Endothelial cell of umbilical vein (primary cell): ENCODE results near the gene SVIL. TPM values are rescaled to one million over a fixed set of nuclear protein-coding genes. Genes with fewer than 3 reads are reported as not detected.
"Not testable (repeated sequence)": the region's sequence is repeated elsewhere in the genome, so short reads cannot be mapped to it uniquely, and the experiment has no call there.

ENCODE experiments used
- BruUV-seq: library from RNA; stranded (reverse); fragments of 400-500 nt; replicated peaks from 2 replicates; lab custom pipeline; 2021; lab: Mats Ljungman, UMichigan
- CTCF ChIA-PET: fragments of 300-600, 350-600 bp; sonication (Branson Sonifier 250); formaldehyde crosslinking; loops from one replicate; lab custom pipeline; 2021; ENCODE audit warnings: antibody characterized with exemption, inconsistent platforms; lab: Charles Lee
- POLR2A ChIA-PET: fragments of 300-600, 350-600 bp; sonication (Branson Sonifier 250); formaldehyde crosslinking; loops from one replicate; lab custom pipeline; 2021; ENCODE audit warnings: antibody characterized with exemption, inconsistent platforms; lab: Charles Lee
- DNase-seq: peaks from one replicate; pipeline ENCODE4 v3.0.0-alpha.2; 2011; ENCODE audit warnings: low read depth, low spot score
- FAIRE-seq: peaks from 2 replicates; lab custom pipeline; 2011; peaks lifted over from hg19 to GRCh38; lab: Jason Lieb, UNC
- H2AFZ ChIP-seq: 2 replicates; pipeline ENCODE4 v1.6.0; 2012; ENCODE audit warnings: low read depth, low read length, control low read depth, inconsistent platforms
- H3K27ac ChIP-seq: 2 replicates; pipeline ENCODE4 v1.5.1; 2011; ENCODE audit warnings: low read depth, mild to moderate bottlenecking, control low read depth, low read length, moderate library complexity; ENCODE audit not compliant: insufficient read depth
- H3K27me3 ChIP-seq, 2 experiments: 2 replicates each; pipeline versions ENCODE4 v1.6.0 to v1.6.1; 2011; ENCODE audit warnings: low read length in 2 of 2, mixed read lengths in 1 of 2; ENCODE audit not compliant: control insufficient read depth in 2 of 2, insufficient read depth in 2 of 2
- H3K36me3 ChIP-seq, 2 experiments: 2 replicates in 1 of 2; 3 replicates in 1 of 2; pipeline ENCODE4 v1.5.1; 2011; ENCODE audit warnings: low read length in 2 of 2, mild to moderate bottlenecking in 1 of 2, moderate library complexity in 1 of 2; ENCODE audit not compliant: control insufficient read depth in 2 of 2, insufficient read depth in 2 of 2; ENCODE audit errors: extremely low read depth in 1 of 2
- H3K4me1 ChIP-seq: 3 replicates; pipeline ENCODE4 v1.5.1; 2011; ENCODE audit warnings: mild to moderate bottlenecking, low read length; ENCODE audit not compliant: control insufficient read depth, insufficient read depth; ENCODE audit errors: extremely low read depth
- H3K4me2 ChIP-seq: 2 replicates; pipeline ENCODE4 v1.6.1; 2011; ENCODE audit warnings: low read length, control low read depth, mixed read lengths; ENCODE audit not compliant: insufficient read depth
- H3K4me3 ChIP-seq, 3 experiments: fragments of 200-600 bp in 1 of 3; sonication (generic), shearing (Covaris generic) in 1 of 3; replicated peaks in 1 of 3; 2 replicates each; pipeline ENCODE4 v1.5.1; 2011 to 2016; ENCODE audit warnings: control low read depth in 3 of 3, low read length in 3 of 3, mild to moderate bottlenecking in 2 of 3, inconsistent platforms in 1 of 3, low read depth in 1 of 3, moderate library complexity in 1 of 3; ENCODE audit not compliant: insufficient read depth in 1 of 3
- H3K79me2 ChIP-seq: 2 replicates; pipeline ENCODE4 v1.6.0; 2012; ENCODE audit warnings: low read length, inconsistent platforms; ENCODE audit not compliant: control insufficient read depth, insufficient read depth
- H3K9ac ChIP-seq: replicated peaks from 2 replicates; pipeline ENCODE3; 2011; ENCODE audit warnings: low read length, control low read depth; ENCODE audit not compliant: insufficient read depth; ENCODE audit errors: extremely low read depth
- H3K9me1 ChIP-seq: replicated peaks from 3 replicates; pipeline ENCODE4 v1.6.0; 2011; ENCODE audit warnings: mild to moderate bottlenecking, low read length; ENCODE audit not compliant: control insufficient read depth, insufficient read depth; ENCODE audit errors: extremely low read depth
- H3K9me3 ChIP-seq: replicated peaks from 2 replicates; pipeline ENCODE4 v1.5.1; 2012; ENCODE audit warnings: low read length, inconsistent platforms; ENCODE audit not compliant: control insufficient read depth, insufficient read depth
- H4K20me1 ChIP-seq: replicated peaks from 2 replicates; pipeline ENCODE3; 2011; ENCODE audit warnings: mild to moderate bottlenecking, low read length; ENCODE audit not compliant: control insufficient read depth, insufficient read depth; ENCODE audit errors: extremely low read depth
- CTCF ChIP-seq, 2 donors: IDR thresholded peaks; 1 replicate in 1 of 2; 2 replicates in 1 of 2; pipeline ENCODE4 v1.5.1; 2011; ENCODE audit warnings: low read length in 2 of 2, mild to moderate bottlenecking in 2 of 2, moderate library complexity in 2 of 2, control low read depth in 1 of 2, inconsistent platforms in 1 of 2, low read depth in 1 of 2; ENCODE audit not compliant: insufficient read depth in 1 of 2; ENCODE audit errors: extremely low read depth in 1 of 2
- EZH2 ChIP-seq: IDR thresholded peaks from 2 replicates; pipeline ENCODE4 v1.6.1; 2012; ENCODE audit warnings: borderline replicate concordance, low read depth, mild to moderate bottlenecking, moderate library complexity, low read length, inconsistent platforms; ENCODE audit not compliant: severe bottlenecking
- FOS ChIP-seq: IDR thresholded peaks from 2 replicates; pipeline ENCODE4 v1.6.1; 2011; ENCODE audit warnings: mild to moderate bottlenecking, low read length, moderate library complexity, borderline replicate concordance; ENCODE audit not compliant: insufficient read depth
- GATA2 ChIP-seq: IDR thresholded peaks from 2 replicates; pipeline ENCODE4 v1.7.0; 2011; ENCODE audit warnings: low read depth, mild to moderate bottlenecking, moderate library complexity, mixed read lengths, low read length; ENCODE audit not compliant: insufficient read length, insufficient read depth
- JUN ChIP-seq: IDR thresholded peaks from 2 replicates; pipeline ENCODE4 v1.6.1; 2011; ENCODE audit warnings: borderline replicate concordance, low read depth; ENCODE audit not compliant: insufficient read length, insufficient read depth
- MYC ChIP-seq: IDR thresholded peaks from one replicate; pipeline ENCODE4 v1.6.1; 2011; ENCODE audit warnings: mild to moderate bottlenecking, low read depth, low read length
- POLR2A ChIP-seq: IDR thresholded peaks from 2 replicates; pipeline ENCODE4 v1.6.1; 2012; ENCODE audit warnings: low read depth, mild to moderate bottlenecking, control low read depth, low read length
- POLR2AphosphoS5 ChIP-seq: IDR thresholded peaks from 2 replicates; pipeline ENCODE4 v1.6.1; 2012; ENCODE audit warnings: low read depth, mild to moderate bottlenecking, control low read depth, low read length, moderate library complexity; ENCODE audit not compliant: insufficient read depth
- dilution Hi-C: fragments of 300-500 bp; cut with MboI; formaldehyde crosslinking; loops from one replicate; pipeline ENCODE4 v1.15.0; 2019; ENCODE audit warnings: low sequenced_read_pairs; ENCODE audit not compliant: extremely low pct_ligation_motif_present
- intact Hi-C: fragments of 100-400 bp; cut with micrococcal nuclease; formaldehyde crosslinking; loops from one replicate; pipeline ENCODE4 v1.10.0; 2022
- polyA plus RNA-seq, 4 experiments: library from polyadenylated mRNA; depleted of rRNA in 3 of 4; stranded (reverse) in 3 of 4; unstranded in 1 of 4; fragments of >200 nt; gene quantifications; 2 replicates each; pipeline versions ENCODE4 v1.2.1 to v1.2.3, GENCODE V29; 2011 to 2012; ENCODE audit warnings: missing spikeins in 1 of 4
- total RNA-seq: library from RNA; stranded (reverse); gene quantifications from 2 replicates; pipeline ENCODE4 v1.2.3, GENCODE V29; 2021
- TF ChIP-seq, protein P1 (sequence below): IDR thresholded peaks from 2 replicates; pipeline ENCODE4 v1.6.1; 2011; ENCODE audit not compliant: insufficient read depth, insufficient read length

SVIL gene
- total and polyA plus RNA-seq, 2 donors (not counting 3 experiments of a cell fraction or from before 2014, with no cell fraction given), result 22.6 to 70.7 TPM

DNA sequence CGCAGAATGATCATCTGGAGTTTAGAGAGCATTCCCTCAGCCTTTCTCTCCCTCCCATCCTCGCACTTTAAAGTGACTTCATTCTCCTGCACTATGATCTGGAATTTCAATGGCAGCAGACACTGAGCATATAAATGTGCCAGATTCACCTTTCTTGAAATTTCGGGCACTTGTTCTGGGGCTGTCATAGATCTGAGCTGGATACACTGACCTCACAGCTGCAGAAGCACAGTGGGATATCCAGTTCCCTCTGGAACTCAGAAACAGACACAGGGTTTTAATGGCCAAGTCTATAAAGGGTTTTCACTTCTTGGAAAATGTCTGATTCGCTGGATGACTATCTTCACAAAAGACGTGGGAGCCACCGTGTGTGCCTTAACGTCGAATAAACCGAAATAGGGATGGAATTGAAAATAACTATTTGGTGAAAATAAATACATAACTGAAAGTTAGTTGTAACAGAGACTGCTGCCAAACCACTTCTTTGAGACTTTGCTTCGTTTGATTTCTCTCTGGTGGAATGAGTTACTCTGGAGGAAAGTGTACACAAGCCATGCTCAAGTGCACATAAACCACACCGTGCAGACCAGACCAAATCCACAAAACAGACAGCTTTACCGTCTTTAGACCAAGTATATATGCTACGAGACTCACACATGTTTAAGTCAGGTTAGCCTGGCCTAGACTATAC, 126.1 kb downstream of the SVIL start:
- ChIA-PET CTCF (interaction anchor here (1.2 to 2.0 kb wide), 5 partner anchors 11 to 26 kb away, joined by 3 to 9 read pairs (median 4); no protein-coding TSS in a partner anchor), POLR2A (no interaction called here)
- no peak overlapping the region for H3K4me3 ChIP-seq
- no TSS peak for BruUV-seq
- FAIRE-seq (no peak), DNase-seq (no peak)
- H3K9me3 ChIP-seq, result no peaks in the 10 kb centered on the region
- H2AFZ ChIP-seq, result no peak overlapping the region
- H4K20me1 ChIP-seq, result peaks cover 3% of the 10 kb centered on the region
- no peak for TF ChIP-seq POLR2A
- TF ChIP-seq MYC, result no peak
- no peak for TF ChIP-seq POLR2AphosphoS5
- no peak for TF ChIP-seq CTCF (IDR thresholded peaks at IDR 0.05; ENCODE audit: extremely low read depth in 1 of 2, insufficient read depth in 1 of 2, low read depth in 1 of 2, low read length in 2 of 2)
- TF ChIP-seq, protein P1, sequence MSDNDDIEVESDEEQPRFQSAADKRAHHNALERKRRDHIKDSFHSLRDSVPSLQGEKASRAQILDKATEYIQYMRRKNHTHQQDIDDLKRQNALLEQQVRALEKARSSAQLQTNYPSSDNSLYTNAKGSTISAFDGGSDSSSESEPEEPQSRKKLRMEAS, result no peak
- no peak for TF ChIP-seq EZH2
- no peak for TF ChIP-seq FOS
- TF ChIP-seq JUN, result no peak
- TF ChIP-seq GATA2, result no peak
- H3K79me2 ChIP-seq, result no peaks in the 10 kb centered on the region
- no peaks in the 10 kb centered on the region for H3K4me1 ChIP-seq
- no peak overlapping the region for H3K27ac ChIP-seq
- H3K9ac ChIP-seq, result no peak overlapping the region
- H3K27me3 ChIP-seq, result no peaks in the 10 kb centered on the region
- intact Hi-C loops (no loop called here), dilution Hi-C loops (no loop called here)
- no peaks in the 10 kb centered on the region for H3K9me1 ChIP-seq
- H3K36me3 ChIP-seq, result peaks cover 0 to 9% of the 10 kb centered on the region in 2 experiments
- H3K4me2 ChIP-seq, result no peak overlapping the region

DNA sequence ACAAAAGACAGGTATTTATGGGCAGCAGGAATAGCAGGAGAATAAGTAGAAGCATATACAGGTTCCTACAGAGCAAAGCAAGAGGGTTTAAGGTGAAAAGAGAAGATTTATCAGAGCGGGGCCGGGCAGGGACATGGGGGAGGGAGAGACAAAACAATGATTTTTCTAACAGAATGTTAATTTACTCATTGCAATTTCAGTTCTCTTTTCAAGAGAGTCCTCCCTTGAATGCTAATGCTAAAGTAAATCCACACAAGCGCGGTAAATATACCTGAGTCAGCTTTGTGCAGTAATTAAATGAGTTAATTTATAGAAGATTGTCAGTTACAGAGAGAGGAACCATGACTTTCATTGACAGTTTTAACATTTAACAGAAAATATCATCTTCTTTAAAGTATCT, 127.0 kb downstream of the SVIL start:
- CTCF ChIA-PET, H3K27ac ChIP-seq, H3K9me1 ChIP-seq, H3K9me3 ChIP-seq, DNase-seq, intact Hi-C loops, H2AFZ ChIP-seq, H3K27me3 ChIP-seq, POLR2A ChIA-PET, dilution Hi-C loops, H3K79me2 ChIP-seq, H3K4me3 ChIP-seq, FAIRE-seq, H3K4me2 ChIP-seq, H4K20me1 ChIP-seq, BruUV-seq, H3K9ac ChIP-seq, H3K4me1 ChIP-seq, H3K36me3 ChIP-seq: not testable (repeated sequence)
